RWPE2 (cell line): ENCODE data around the gene SIRT4.

Experiments used
- ATAC-seq: fragments of 200-7000 bp; cut with Tn5 transposase; 3 replicates; pipeline ENCODE4 v1.9.1; 2021; ENCODE audit warnings: low read depth
- DNase-seq: peaks from one replicate; pipeline ENCODE4 v3.0.0-alpha.2; 2020; ENCODE audit warnings: low spot score
- H3K27ac ChIP-seq: fragments of 450-650 bp; 2 replicates; pipeline ENCODE4 v1.5.1; 2017; ENCODE audit warnings: mild to moderate bottlenecking; ENCODE audit not compliant: poor library complexity, severe bottlenecking
- H3K27me3 ChIP-seq: fragments of 250-450 bp; sonication (Bioruptor Pico); 2 replicates; pipeline ENCODE4 v1.5.1; 2021; ENCODE audit warnings: mild to moderate bottlenecking, moderate library complexity; ENCODE audit not compliant: insufficient read depth, poor library complexity, severe bottlenecking
- H3K36me3 ChIP-seq: fragments of 250-450 bp; sonication (Bioruptor Pico); 2 replicates; pipeline ENCODE4 v1.5.1; 2020; ENCODE audit warnings: low read depth, mild to moderate bottlenecking, moderate library complexity
- H3K4me1 ChIP-seq: fragments of 250-450 bp; sonication (Bioruptor Pico); 2 replicates; pipeline ENCODE4 v1.5.1; 2021; ENCODE audit warnings: mild to moderate bottlenecking, moderate library complexity; ENCODE audit not compliant: insufficient read depth, poor library complexity, severe bottlenecking
- H3K4me3 ChIP-seq: fragments of 250-450 bp; sonication (Bioruptor Pico); 2 replicates; pipeline ENCODE4 v1.5.1; 2021; ENCODE audit warnings: mild to moderate bottlenecking, moderate library complexity; ENCODE audit not compliant: severe bottlenecking
- H3K9me3 ChIP-seq: fragments of 250-450 bp; sonication (Bioruptor Pico); 2 replicates; pipeline ENCODE4 v1.5.1; 2021; ENCODE audit warnings: mild to moderate bottlenecking, moderate library complexity; ENCODE audit not compliant: severe bottlenecking
- TF ChIP-seq, protein P1 (sequence below): fragments of 450-650 bp; IDR thresholded peaks from one replicate; pipeline ENCODE4 v1.5.1; 2017; ENCODE audit warnings: mild to moderate bottlenecking, moderate library complexity; ENCODE audit not compliant: poor library complexity, severe bottlenecking

SIRT4 gene

DNA sequence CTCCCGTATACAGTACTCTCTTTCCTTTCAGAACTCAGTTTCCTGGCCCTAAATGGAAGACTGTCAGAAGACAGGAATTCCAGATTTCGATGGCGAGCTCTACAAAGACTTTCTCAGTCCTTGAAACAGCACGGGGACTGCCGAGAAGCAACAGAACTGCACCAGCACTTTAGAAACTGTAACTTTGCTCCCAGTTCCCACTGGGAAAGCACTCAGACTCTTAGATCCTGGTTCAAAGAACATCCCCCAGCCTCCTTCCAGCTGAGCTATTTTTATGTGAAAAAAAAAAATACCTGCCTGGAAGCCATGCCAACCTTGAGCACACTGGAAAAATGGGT lies 38.4 kb upstream of the SIRT4 start:
- Histone ChIP-seq H3K4me1 (peaks cover 44% of the 10 kb centered on the region), H3K27ac (peak overlapping the region; percentile 100), H3K4me3 (peak overlapping the region; percentile 85), H3K9me3 (no peaks in the 10 kb centered on the region), H3K27me3 (no peaks in the 10 kb centered on the region), H3K36me3 (peaks cover 60% of the 10 kb centered on the region)
- no peak for DNase-seq
- TF ChIP-seq, protein P1, sequence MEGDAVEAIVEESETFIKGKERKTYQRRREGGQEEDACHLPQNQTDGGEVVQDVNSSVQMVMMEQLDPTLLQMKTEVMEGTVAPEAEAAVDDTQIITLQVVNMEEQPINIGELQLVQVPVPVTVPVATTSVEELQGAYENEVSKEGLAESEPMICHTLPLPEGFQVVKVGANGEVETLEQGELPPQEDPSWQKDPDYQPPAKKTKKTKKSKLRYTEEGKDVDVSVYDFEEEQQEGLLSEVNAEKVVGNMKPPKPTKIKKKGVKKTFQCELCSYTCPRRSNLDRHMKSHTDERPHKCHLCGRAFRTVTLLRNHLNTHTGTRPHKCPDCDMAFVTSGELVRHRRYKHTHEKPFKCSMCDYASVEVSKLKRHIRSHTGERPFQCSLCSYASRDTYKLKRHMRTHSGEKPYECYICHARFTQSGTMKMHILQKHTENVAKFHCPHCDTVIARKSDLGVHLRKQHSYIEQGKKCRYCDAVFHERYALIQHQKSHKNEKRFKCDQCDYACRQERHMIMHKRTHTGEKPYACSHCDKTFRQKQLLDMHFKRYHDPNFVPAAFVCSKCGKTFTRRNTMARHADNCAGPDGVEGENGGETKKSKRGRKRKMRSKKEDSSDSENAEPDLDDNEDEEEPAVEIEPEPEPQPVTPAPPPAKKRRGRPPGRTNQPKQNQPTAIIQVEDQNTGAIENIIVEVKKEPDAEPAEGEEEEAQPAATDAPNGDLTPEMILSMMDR: no peak
- no peak for ATAC-seq

DNA sequence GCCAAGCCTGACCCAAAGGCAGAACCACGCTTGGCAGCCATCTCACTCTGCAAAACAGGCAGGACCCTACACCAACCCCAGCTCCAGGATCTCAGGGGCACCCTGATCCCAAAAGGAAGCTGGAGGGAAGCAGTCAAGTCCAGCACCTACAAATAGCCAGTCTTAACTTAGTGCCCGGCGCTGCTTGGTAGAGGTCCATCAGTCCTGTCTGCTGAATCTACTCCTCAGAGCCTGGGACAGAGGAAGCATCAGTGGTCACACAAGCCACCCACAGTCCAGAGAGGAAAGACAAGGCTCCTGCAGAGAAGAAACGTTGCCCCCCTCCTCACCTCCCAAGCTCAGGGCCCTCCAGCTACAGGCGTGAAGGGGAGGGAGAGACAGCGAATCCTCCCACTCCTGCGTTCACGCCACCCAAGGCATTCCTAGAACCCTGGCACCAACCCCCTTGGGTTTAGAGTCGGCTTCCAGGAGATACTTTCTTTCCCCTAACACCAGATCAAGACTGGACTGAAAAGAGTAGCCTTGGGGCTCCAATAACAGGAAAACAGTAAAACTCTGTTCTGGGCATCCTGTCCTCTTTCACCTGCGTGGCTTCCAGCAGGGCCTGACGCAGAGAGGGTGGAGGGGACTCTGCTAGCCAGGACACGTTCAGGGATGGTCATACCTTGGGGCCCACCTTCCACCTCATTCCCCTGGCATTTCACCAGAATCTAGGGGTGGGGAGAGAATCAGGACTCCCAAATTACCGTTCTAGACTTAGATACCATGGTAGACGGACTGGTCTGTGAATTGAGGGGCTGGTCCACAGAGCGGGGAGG lies 37.8 kb upstream of the SIRT4 start:
- DNase-seq (peak; percentile 90), ATAC-seq (peak; percentile 59)
- TF ChIP-seq, protein P1: no peak
- Histone ChIP-seq H3K4me3 (peak overlapping the region; percentile 85), H3K27me3 (no peaks in the 10 kb centered on the region), H3K9me3 (no peaks in the 10 kb centered on the region), H3K27ac (peak overlapping the region; percentile 100), H3K36me3 (peaks cover 55% of the 10 kb centered on the region), H3K4me1 (peaks cover 38% of the 10 kb centered on the region)

DNA sequence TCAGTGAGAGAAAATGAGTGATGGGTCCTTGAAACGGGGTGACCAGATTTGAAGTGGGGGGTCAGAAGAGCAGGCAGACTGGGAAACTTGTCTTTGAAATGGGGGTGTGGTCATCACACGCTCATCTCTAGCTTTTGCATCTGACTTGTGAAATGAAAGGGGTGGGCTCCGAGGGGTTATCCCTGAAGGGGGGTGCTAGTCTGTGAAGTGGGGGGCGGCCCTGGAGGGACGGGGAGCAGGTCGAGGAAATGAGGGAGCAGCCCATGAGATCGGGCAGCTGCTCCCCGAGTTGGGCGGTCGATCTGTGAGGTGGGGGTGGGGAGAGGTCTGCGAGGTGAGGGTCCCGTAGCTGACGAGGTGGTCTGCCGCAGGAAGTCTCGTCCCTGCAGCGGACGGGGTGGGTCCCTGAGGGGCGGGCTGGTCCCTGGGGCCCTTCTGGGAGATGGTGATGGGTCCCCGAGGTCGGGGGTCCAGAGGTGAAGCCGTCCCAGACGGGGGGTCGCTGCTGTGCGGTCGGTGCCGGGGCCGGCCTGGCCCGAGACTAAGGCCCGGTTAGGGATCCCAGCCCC lies 37.1 kb upstream of the SIRT4 start:
- no peaks in the 10 kb centered on the region for H3K27me3 ChIP-seq
- ATAC-seq: no peak
- peaks cover 48% of the 10 kb centered on the region for H3K36me3 ChIP-seq
- peak overlapping the region; percentile 85 for H3K4me3 ChIP-seq
- H3K27ac ChIP-seq: peak overlapping the region; percentile 100
- no peaks in the 10 kb centered on the region for H3K9me3 ChIP-seq
- no peak for DNase-seq
- H3K4me1 ChIP-seq: peaks cover 31% of the 10 kb centered on the region
- TF ChIP-seq, protein P1: no peak

DNA sequence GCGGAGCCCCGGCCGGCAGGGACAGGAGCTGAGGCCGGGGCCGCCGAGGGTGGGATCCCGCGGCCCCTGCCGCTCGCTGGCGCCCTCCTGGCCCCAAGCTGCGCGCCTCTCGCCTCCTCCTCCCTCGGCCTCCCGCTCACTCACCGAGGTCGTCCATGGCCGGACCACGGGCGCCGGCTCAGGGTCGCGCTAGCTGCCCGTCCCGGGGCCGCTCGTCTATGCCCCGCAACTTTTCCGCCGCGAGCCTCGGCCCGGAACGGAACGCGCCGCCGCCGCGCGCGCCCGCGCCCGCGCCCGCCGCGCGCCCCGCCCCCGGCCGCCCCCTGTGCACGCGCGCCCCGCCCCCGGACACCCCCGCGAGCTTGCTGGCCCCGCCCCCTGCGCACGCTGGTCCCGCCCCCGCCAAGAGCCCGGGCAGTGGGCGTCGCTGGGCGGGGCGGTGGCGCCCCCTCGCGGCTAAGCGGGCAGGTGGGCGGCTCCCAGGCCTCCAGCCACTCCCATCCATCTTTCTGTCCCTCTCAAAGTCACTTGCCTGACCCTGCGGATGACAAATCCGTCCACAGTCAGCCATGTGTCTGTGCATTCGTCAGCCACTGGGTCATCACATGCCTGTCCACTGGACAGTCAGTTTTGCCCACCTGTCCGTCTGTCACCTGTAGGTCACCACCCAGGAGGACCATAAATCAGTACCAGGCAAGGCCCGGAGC lies 36.5 kb upstream of the SIRT4 start, which contains the start of gene PXN:
PXN (minus strand) TSS at position 258 of the 707 bp plus-strand sequence; CDS start at position 157, 101 bp downstream.
- Histone ChIP-seq H3K4me3 (peak within 1 kb of the TSS; percentile 85), H3K9me3 (no peaks in the 10 kb centered on the region), H3K36me3 (peaks cover 44% of the 10 kb centered on the region), H3K4me1 (peaks cover 27% of the 10 kb centered on the region), H3K27ac (peak within 1 kb of the TSS; percentile 100), H3K27me3 (no peaks in the 10 kb centered on the region)
- DNase-seq (peak; percentile 79), ATAC-seq (peak; percentile 30; the same call in 2 of the 3 replicates)
- TF ChIP-seq, protein P1: peak; percentile 93
